ENCODE results near the gene RASA1.
"Not testable (repeated sequence)": the region's sequence is repeated elsewhere in the genome, so short reads cannot be mapped to it uniquely, and the experiment has no call there.

The RASA1 gene

DNA sequence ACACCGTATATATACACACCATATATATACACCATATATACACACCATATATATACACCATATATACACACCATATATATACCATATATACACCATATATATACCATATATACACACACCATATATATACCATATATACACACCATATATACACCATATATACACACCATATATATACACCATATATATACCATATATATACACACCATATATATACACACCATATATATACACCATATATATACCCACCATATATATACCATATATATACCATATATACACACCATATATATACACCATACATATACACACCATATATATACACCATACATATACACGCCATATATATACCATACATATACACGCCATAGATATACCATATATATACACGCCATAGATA is 19.6 kb downstream of the RASA1 start:
- DNase-seq, result not testable (repeated sequence)

DNA sequence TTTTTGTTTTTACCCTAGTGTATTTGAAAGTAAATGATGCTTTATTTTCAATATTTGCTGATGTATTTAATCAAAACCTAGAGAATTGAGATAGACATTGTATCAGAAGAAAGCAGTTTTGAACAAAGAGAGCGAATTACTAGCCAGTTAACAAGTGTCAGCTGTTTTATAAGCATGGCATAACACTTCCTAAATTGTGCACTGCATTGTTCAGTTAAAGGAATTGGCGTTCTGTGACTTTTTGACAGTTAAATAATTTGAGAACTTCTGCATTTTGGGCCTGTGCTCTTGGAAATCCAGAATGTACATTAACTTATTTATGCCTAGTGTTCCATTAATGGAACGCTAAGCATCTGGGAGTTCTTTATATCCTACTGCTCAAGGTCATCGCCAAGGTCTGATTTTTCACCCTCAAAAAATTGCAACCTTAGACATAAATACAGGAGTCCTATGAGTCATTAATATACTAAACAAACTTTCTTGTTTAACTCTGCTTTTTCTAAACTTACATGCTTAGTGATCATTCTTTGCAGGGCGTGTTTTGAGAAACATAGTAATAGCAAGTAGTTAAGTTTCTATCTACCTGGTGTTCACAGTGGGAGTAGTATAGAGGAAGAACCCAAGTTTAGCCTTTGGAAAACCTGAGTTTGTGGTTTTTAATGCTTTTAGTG is 31.1 kb downstream of the RASA1 start:
- no peak for DNase-seq

DNA sequence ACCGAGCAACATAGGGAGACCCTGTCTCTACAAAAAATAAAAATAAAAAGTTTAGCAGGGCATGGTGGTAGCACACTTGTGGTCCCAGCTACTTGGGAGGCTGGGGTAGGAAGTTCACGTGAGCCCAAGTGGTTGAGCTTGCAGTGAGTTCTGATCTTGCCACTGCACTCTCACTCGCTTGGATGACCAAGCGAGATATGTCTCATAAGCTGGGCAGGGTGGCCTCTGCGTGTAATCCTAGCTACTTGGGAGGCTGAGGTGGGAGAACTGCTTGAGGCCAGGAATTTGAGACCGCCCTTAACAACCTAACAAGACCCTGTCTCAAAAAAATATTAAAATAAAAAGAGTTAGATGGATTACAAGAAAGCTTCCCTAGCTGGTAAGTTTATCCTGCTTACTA is 32.5 kb downstream of the RASA1 start:
- DNase-seq, result no peak

DNA sequence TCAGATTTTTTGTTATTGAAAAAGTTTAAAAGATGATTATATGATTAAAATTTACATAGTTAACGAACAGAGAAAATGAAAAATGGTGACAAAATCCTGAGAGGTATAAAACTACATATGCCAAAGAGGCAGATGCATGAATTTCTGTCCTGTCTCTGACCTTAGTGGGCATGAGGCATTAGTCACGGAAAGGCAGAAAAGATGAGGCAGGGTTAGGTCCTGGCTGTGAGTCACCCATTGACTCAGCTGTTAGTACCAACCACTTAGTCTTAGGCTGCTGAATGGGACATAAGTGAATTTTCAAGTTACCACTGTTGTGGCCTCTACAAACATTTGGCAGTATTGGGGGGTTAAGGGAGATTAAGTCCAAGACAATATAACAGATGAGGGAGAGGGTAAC is 33.1 kb downstream of the RASA1 start:
- peak; percentile 25 to 58 for DNase-seq

DNA sequence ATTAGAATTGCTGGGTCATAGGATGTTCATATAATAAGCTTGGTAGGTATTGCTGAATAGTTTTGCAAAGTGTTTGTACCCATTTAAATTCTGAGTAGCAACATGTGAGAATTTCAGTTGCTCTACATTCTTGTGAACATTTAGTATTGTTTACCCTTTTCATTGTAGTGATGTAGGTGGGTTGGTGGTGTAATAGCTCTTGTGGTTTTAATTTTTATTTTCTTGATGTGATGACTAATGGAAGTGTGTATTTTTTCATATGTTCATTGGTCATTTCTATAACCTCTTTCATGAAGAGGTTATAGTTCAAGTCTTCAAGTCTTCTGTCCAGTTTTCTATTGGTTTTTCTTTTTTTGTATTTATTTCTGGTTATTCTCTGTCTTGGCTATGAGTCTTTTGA is 34.4 kb downstream of the RASA1 start:
- no peak for DNase-seq

DNA sequence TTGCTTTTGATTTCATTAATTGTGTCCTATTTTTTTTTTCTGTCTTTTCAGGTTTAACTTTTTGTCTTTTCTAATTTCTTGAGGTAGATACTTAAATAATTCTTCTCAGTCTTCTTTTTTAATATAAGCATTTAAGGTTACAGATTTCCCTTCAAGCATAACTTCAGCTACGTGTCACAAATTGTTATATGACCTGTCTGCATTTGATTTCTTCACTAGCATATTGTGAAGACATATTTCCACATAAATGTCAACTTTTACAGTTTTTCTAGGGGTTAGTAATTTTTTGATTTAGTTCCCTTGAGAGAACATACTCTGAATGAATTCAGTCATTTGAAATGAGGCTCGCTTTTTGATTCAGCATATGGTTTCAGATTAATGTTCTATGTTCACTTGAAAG is 35.6 kb downstream of the RASA1 start:
- DNase-seq, result no peak

DNA sequence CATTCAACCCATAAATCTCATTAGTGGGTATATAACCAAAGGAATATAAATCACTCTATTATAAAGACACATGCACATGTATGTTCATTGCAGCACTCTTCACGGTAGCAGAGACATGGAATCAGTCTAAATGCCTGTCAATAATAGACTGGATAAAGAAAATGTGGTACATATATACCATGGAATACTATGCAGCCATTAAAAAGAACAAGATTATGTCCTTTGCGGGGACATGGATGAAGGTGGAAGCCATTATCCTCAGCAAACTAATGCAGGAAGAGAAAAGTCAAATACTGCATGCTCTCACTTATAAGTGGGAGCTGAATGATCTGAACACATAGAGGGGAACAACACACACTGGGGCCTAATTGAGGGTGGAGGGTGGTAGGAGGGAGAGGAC is 38.4 kb downstream of the RASA1 start:
- not testable (repeated sequence) for DNase-seq

DNA sequence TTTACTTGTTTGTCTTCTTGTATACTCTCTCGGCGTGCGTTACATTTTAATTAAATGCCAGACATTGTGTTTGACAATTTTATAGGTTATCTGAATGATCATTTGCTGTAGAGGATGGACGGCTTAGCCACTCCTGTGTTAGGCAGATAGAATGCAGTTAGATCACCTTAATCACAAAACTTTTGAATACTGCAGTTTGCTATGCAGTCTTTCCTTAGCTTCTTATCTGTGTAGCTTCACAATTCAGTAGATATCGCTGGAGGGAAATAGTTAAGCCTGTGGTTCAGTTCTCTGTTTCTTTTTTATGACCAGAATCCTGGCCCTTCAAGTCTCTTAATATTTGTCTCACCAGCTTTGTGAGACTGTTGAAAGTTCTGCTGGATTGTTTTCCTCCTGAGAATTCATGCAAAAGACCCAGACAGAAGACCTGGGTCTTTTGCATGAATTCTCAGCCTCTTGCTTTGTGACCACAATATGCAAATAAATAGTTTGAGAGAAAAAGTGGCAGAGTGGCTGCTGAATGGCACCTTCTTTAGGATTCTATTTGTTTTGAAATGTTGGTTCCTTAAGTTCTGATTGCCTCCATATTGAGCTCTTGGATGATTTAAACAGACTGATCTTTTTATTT is 40.2 kb downstream of the RASA1 start:
- no peak for DNase-seq

DNA sequence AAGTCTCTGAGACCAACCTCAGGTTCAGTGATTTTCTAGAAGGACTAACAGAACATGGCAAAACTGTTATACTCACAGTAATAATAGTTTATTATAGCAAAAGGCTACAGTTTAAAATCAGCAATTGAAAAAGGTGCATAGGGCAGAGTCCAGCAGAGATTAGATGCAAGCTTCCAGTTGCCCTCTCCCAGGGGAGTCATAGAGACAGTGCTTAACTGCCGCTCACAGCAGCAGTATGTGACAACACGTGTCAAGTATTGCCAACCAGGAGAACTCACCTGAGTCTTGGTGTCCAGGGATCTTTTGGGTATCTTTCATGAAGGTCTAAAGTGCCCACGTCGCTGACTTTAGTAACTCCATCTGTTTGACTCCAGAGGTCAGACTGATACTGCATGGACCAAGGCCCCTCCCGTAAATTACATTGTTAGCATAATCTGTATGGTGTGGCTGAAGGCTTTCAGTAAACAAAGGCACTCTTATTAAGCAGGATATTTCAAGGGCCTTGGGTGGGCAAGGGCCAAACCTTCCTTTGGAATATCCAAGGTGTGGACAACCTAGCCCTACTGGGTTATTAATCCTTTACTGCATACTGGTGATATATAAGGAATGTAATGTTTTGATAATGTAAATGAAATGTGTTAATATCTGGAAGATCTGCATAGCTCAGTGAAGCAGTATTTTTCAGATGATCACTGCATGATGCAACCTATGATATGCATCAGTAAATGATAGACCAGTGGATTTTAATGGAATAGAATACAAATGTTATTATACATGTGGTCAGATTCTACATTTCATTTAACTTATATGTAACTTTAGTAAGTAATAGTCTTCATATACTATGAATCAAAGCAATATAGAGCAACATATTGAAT is 44.0 kb downstream of the RASA1 start:
- DNase-seq, result no peak

DNA sequence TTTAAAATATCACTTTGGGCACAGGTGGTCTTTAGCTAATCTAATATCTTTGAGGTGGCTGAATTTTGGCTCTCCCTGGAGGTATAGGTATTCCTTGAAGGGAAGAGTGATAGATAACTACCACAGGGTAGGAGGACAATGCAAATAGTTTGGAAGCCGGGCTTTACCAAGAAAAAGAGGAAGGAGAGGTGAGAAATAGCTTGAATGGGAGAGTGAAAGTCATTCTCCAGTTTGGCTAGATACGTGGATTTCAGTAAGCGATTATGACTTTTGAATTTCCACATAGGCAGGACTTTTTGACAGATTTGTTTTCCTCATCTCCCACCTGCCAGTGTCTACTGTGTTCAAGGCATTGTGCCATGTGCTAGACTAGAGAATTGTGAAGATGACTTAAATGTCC is 45.5 kb downstream of the RASA1 start:
- no peak for DNase-seq

DNA sequence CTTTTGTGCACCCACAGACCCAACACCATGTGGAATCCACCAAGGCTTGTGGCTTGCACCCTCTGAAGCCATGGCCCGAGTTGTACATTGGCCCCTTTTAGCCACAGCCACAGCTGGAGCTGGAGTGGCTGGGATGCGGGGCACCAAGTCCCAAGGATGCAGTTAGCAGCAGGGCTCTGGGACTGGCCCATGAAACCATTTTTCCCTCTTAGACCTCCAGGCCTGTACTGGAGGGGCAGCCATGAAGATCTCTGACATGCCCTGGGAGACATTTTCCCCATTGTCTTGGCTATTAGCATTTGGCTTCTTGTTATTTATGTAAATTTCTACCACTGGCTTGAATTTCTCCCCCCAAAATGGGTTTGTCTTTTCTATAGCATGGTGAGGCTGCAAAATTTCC is 51.8 kb downstream of the RASA1 start:
- no peak for DNase-seq

DNA sequence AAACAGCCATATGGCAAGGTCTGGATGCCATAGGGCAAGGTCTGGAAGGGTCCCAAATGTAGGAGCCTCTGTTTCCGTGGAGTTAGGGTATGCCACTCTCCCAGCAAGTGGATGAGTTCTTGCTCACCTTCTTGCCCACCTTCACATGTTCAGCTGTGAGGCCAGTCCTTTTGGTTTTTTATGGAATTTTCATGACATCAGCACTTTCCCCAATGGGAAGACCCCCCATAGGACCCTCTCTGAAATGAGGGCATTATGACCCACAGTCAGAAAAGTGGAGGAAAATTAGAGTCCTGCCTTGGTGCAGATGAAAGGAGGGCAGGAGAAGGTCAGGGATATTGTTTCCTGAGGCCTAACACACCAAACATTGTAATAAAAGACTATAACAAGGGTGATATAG is 53.9 kb downstream of the RASA1 start:
- no peak for DNase-seq

DNA sequence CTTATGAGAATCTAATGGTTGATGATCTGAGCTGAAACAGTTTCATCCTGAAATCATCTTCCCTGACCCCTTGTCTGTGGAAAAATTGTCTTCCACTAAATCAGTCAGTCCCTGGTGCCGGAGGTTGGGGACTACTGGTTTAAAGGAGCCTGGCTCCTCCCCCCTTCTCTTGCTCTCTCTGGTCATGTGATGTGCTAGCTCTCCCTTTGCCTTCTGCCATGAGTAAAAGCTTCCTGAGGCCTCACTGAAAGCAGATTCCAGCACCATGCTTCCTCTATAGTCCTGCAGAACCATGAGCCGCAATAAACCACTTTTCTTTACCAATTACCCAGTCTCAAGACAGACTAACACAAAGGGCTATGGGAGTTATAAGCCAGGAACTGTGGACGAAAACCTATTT is 54.7 kb downstream of the RASA1 start:
- no peak for DNase-seq

DNA sequence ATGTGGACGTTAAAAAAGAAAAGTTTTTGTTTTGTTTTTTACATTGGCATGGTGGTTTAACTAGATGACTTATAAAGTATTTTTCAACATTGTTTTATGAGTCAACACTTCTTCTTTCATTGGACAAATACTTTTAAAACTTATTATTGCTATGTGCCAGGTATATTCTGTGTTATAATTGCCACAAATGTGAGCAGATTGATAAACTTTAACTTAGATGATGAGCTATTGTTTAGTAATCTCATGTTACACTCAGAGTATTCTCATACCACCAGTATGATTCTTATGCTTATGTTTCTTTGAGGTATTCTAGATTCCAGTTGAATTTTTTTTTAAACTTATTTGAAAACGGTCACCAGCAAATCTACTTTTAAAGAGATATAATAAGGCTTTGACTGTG is 60.3 kb downstream of the RASA1 start:
- no peak for DNase-seq

DNA sequence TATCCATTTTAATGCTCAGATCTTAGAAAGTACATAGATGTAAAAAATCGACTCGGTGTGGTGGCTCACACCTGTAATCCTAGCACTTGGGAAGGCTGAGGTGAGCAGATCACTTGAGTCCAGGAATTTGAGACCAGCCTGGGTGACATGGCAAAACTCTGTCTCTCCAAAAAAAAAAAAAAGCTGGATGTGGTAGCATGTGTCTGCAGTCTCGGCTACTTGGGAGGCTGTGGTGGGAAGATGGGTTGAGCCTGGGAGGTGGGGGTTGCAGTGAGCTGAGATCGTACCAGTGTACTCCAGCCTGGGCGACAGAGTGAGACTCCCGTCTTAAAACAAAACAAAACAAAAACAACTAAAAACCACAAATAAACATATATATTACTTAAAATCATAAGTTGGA is 61.4 kb downstream of the RASA1 start:
- DNase-seq, result no peak

DNA sequence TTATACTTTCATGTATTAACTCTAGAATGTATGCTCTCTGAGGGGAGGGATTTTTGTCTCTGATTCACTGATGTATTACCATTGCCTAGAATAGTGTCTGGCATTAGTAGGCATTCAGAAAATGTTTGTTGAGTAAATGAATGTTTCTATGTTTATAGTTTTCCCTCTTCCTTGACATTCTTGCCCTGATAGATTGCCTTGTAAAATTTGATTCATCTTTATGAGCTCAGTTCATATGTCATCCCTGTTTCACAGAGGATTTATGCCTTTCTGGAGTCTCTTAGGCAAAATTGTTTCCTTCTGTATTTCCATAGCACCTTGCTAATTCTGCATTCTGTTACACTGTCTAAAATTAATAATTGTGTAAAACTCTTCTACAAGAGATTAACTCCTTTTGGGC is 72.3 kb downstream of the RASA1 start:
- DNase-seq, result no peak

DNA sequence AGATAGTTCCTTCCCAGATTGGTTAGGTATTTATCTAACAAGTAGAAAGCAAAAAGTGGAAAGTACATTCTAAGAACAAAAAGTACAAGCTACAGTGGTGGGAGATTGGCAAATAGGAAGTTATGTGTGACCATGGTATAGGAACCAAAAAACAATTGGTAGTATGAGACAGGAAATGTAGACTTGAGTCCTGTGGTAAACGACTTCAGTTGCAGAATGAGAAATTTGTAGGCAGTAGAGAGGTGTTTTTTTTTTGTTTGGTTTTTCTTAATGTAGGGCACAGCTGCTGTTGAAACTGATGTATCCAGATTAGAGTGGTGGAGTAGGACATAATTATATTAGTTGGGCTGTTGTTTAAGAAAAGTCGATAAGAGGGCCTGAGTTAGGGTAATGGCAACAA is 73.0 kb downstream of the RASA1 start:
- DNase-seq, result no peak

DNA sequence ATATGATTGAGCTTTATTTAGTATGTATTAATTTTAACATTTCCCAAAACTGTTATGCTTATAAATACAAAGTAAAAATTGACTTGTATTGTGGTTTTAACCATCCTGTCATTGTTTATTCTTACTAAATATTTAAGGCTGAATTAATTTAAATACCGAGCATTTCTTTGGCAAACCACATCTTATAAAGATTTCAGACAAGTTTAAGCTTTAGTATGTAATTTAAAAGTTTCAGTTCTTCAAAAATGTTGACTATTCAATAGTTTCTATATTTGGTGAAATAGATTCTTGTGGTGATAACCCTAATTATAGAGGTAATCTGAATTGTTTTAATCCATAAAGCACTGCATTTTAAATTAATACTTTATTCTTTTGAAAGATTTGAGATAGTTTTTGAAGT is 79.6 kb downstream of the RASA1 start:
- no peak for DNase-seq

DNA sequence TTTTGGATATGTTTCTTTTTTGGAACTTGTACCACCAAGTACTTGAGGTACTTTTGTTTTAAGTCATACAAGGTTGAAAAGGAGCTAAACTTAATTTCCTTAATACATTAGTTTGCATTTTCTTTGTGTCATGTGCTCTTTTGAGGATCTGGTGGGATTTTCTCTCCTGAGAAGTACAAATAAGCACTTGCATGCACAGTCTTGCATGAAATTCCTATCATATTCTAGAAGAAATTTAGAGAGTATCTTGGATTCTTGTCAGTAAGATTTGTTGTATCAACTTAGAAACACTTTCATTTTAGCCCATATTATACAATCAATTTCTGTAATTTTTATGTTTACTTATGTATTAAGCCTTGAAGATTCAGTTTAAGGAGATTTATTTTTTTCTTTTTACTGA is 80.2 kb downstream of the RASA1 start:
- no peak for DNase-seq

DNA sequence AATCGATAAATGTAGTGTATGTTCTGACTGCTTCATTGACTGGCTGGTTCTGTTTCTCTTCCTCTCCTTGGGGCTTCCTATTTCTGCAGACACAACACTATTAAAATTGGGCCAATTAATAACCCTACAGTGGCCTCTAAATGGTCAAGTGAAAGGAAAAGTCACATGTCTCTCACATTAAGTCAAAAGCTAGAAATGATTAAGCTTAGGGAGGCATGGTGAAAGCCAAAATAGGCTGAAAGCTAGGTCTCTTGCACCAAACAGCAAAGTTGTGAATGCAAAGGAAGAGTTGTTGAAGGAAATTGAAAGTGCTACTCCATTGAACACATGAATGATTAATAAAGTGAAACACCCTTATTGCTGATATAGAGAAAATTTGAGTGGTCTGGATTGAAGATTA is 86.8 kb downstream of the RASA1 start:
- no peak for DNase-seq

DNA sequence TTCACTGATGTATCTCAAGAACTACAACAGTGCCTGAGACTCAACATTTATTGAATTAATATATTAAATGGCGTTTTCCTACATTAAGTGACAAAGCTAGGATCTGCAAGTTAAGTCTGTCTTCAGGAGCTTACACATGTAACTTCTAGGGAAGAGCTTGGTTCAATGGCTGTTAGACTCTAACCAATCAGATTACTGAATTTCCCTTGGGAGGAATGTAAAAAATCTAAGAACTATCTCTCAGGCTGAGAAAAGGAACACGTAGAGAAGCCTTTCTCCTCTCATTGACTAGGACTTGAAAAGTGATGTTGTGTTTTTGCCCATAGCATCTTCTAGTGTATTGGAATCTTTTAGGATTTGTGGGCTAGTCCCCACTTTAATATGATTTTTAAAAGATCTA is 91.4 kb downstream of the RASA1 start:
- DNase-seq, result no peak

DNA sequence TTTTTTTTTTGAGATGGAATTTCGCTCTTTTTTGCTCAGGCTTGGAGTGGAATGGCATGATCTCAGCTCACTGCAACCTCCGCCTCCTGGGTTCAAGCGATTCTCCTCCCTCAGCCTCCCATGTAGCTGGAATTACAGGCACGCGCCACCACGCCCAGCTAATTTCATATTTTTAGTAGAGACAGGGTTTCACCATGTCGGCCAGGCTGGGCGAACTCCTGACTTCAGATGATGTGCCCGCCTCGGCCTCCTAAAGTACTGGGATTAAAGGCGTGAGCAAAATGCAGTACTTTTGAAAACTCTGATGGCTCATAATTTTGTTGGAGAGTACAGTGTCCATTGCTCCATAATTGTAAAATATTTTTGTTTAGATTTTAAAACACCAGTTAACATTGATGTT is 92.4 kb downstream of the RASA1 start:
- DNase-seq, result no peak

DNA sequence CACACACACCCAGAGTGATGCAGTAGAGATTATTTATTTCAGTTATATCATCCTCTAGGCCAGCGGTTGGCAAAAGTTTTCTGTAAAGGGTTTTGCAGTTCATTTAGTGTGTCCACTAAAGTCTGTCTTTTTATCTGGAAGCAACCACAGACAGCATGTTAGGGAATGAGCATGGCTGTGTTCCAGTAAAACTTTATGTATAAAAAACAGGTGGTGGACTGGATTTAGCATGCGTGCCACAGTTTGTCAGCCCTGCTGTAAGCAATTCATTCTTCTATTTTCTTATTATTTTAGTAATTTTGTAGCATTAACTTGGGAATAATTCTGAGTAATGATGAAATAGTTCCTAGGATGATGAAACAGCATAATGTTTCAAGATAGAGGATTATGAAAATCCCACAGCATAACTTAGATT is 93.4 kb downstream of the RASA1 start:
- no peak for DNase-seq

DNA sequence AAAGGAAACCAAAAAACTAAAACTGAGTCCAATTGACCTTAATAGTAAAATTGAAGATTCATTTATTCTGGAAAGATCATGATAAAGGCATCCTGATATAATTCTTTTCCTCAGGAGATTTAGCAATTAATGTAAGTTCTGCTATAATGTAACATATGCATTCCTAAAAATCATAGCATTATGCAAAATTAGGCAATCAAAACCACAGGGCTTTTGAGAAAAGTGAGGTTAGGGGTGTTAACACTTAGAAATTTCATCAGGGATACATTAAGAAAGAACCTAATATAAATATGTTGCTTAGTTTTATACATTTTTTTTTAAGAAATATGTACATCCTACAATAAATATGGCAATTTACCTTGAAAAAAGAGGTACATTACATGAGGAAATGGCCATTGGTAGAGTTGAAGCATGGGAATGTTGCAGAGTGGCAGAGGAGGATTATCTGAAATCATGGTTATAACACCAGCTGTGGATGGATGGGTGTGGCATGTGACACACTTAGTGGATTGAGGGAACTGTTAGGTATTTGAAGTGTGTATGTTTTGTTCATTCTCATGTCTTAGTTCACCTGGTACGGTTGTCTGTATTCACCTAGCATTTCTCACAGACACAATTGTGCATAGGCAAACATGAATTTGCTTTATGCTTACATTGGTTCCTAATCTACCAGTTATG is 94.0 kb downstream of the RASA1 start:
- no peak for DNase-seq
